Sigmoid colon (tissue), 7 donors: Measurements from ENCODE around the gene SLC15A3. TPM values are rescaled to one million over a fixed set of nuclear protein-coding genes. Genes with fewer than 3 reads are reported as not detected.

ENCODE experiments used
- DNase-seq: peaks from one replicate; pipeline ENCODE4 v3.0.0-alpha.2; 2019
- H3K27ac ChIP-seq, 4 donors: fragments of 200-600 bp; sonication (generic); one replicate each; pipeline ENCODE4 v1.5.1; 2016 to 2019; ENCODE audit warnings: mild to moderate bottlenecking in 1 of 4
- H3K27me3 ChIP-seq, 3 donors: fragments of 200-600 bp; sonication (generic); one replicate each; pipeline ENCODE4 v1.5.1; 2019; ENCODE audit warnings: mild to moderate bottlenecking in 1 of 3
- H3K36me3 ChIP-seq, 4 donors: fragments of 200-600 bp; sonication (generic); one replicate each; pipeline ENCODE4 v1.5.1; 2016 to 2019
- H3K4me1 ChIP-seq, 4 donors: fragments of 200-600 bp; sonication (generic); one replicate each; pipeline ENCODE4 v1.5.1; 2017 to 2019
- H3K4me3 ChIP-seq, 4 donors: fragments of 200-600 bp; sonication (generic); one replicate each; pipeline ENCODE4 v1.5.1; 2017 to 2019; ENCODE audit warnings: mild to moderate bottlenecking in 2 of 4, moderate library complexity in 1 of 4
- H3K9me3 ChIP-seq, 4 donors: fragments of 200-600 bp in 3 of 4; sonication (generic) in 3 of 4; one replicate each; pipeline versions ENCODE4 v1.5.1 to v1.6.1; 2013 to 2019
- CTCF ChIP-seq, 4 experiments: fragments of 450-650 bp in 3 of 4; fragments of 200-600 bp in 1 of 4; IDR thresholded peaks; one replicate each; pipeline ENCODE4 v1.5.1; 2016 to 2019; ENCODE audit warnings: antibody characterized with exemption in 4 of 4, mild to moderate bottlenecking in 3 of 4, moderate library complexity in 2 of 4
- EP300 ChIP-seq, 4 donors: sonication (generic); formaldehyde crosslinking; IDR thresholded peaks; one replicate each; pipeline ENCODE4 v1.6.1; 2017; ENCODE audit warnings: antibody characterized with exemption in 4 of 4
- POLR2A ChIP-seq, 2 donors: fragments of 450-650 bp; IDR thresholded peaks; one replicate each; pipeline ENCODE4 v1.6.1; 2016; ENCODE audit warnings: antibody characterized with exemption in 2 of 2, mild to moderate bottlenecking in 2 of 2, moderate library complexity in 2 of 2
- POLR2AphosphoS5 ChIP-seq, 4 donors: sonication (generic); formaldehyde crosslinking; IDR thresholded peaks; one replicate each; pipeline ENCODE4 v1.6.1; 2017; ENCODE audit warnings: antibody characterized with exemption in 4 of 4
- WGBS, 2 donors: extraction: QIAGEN DNeasy Blood & Tissue Kit; methylation state at CpG; one replicate each; pipeline ENCODE4 v1.1.7; 2013; 5-methylcytosine and 5-hydroxymethylcytosine counted together
- intact Hi-C: fragments of 100-400 bp; cut with DNase I; formaldehyde crosslinking; loops from one replicate; pipeline ENCODE4 v1.15.1; 2023
- polyA plus RNA-seq, 3 donors: library from polyadenylated mRNA; stranded (reverse); fragments of 200-250 nt; gene quantifications; one replicate each; pipeline ENCODE4 v1.2.3, GENCODE V29; 2013
- total RNA-seq, 4 donors: library from RNA; depleted of rRNA; stranded (reverse); fragments of >200 nt; gene quantifications; one replicate each; pipeline ENCODE4 v1.1.0, GENCODE V29; 2016
- donor health status: healthy with polysubstance abuse.
- donor health status: Bipolar disorder and iron deficiency.
- donor health status: healthy.

The SLC15A3 gene
- total and polyA plus RNA-seq, 7 donors = 12.8 to 43.9 (median 21.3) TPM

GRCh38 chr11:60931917-60932316, 20.1 kb downstream of the SLC15A3 start:
- 69 to 91% methylated on average over 9 of the region's 9 CpGs for WGBS, 2 donors
- no peaks in the 10 kb centered on the region for H3K36me3 ChIP-seq
- H3K27me3 ChIP-seq = no peaks in the 10 kb centered on the region
- no peak for DNase-seq
- TF ChIP-seq CTCF (IDR thresholded peaks at IDR 0.05) = no peak
- intact Hi-C loops = no loop called here
- peaks cover 0 to 5% (median 0%) of the 10 kb centered on the region in 4 donors for H3K4me1 ChIP-seq
- no peak overlapping the region for H3K27ac ChIP-seq
- H3K4me3 ChIP-seq = no peak overlapping the region
- no peaks in the 10 kb centered on the region for H3K9me3 ChIP-seq

- Histone ChIP-seq H3K27me3 (peaks cover 0 to 3% (median 0%) of the 10 kb centered on the region in 3 donors), H3K9me3 (no peaks in the 10 kb centered on the region), H3K4me3 (no peak overlapping the region), H3K4me1 (peaks cover 0 to 1% (median under 1%) of the 10 kb centered on the region in 4 donors), H3K27ac (no peak overlapping the region), H3K36me3 (no peaks in the 10 kb centered on the region)
- WGBS, 2 donors = 93 to 94% methylated on average over 4 of the region's 4 CpGs
- no peak for DNase-seq
- TF ChIP-seq POLR2A (IDR thresholded peaks at IDR 0.05) (no peak), POLR2AphosphoS5 (IDR thresholded peaks at IDR 0.05) (no peak), CTCF (IDR thresholded peaks at IDR 0.05) (no peak), EP300 (IDR thresholded peaks at IDR 0.05) (no peak)
- intact Hi-C loops = no loop called here
Measured at GRCh38 chr11:60930394-60930793, 21.6 kb downstream of the SLC15A3 start.

- intact Hi-C loops = no loop called here
- H3K36me3 ChIP-seq = no peaks in the 10 kb centered on the region
- H3K27ac ChIP-seq = no peak overlapping the region
- TF ChIP-seq POLR2A (IDR thresholded peaks at IDR 0.05) = no peak
- no peak for TF ChIP-seq CTCF (IDR thresholded peaks at IDR 0.05)
- TF ChIP-seq POLR2AphosphoS5 (IDR thresholded peaks at IDR 0.05) = no peak
- TF ChIP-seq EP300 (IDR thresholded peaks at IDR 0.05) = no peak
- WGBS, 2 donors = 81 to 84% methylated on average over 4 of the region's 4 CpGs
- H3K4me1 ChIP-seq = peaks cover 0 to 8% (median 6%) of the 10 kb centered on the region in 4 donors
- no peaks in the 10 kb centered on the region for H3K9me3 ChIP-seq
- H3K4me3 ChIP-seq = no peak overlapping the region
- H3K27me3 ChIP-seq = peaks cover 5 to 10% (median 6%) of the 10 kb centered on the region in 3 donors
- no peak for DNase-seq
Measured at GRCh38 chr11:60929764-60930163, 22.2 kb downstream of the SLC15A3 start.

GRCh38 chr11:60928563-60929001, 23.4 kb downstream of the SLC15A3 start:
- Histone ChIP-seq H3K9me3 (no peaks in the 10 kb centered on the region), H3K36me3 (peaks cover 0 to under 1% (median 0%) of the 10 kb centered on the region in 4 donors), H3K27ac (no peak overlapping the region), H3K27me3 (peaks cover 10 to 21% (median 10%) of the 10 kb centered on the region in 3 donors), H3K4me3 (no peak overlapping the region), H3K4me1 (peaks cover 0 to 19% (median 17%) of the 10 kb centered on the region in 4 donors)
- intact Hi-C loops = no loop called here
- TF ChIP-seq EP300 (IDR thresholded peaks at IDR 0.05) (no peak), CTCF (IDR thresholded peaks at IDR 0.05) (no peak), POLR2A (IDR thresholded peaks at IDR 0.05) (no peak), POLR2AphosphoS5 (IDR thresholded peaks at IDR 0.05) (no peak)
- DNase-seq = no peak
- 93 to 94% methylated on average over 20 of the region's 20 CpGs for WGBS, 2 donors

GRCh38 chr11:60927600-60927999, 24.4 kb downstream of the SLC15A3 start:
- Histone ChIP-seq H3K27me3 (peaks cover 10 to 22% (median 10%) of the 10 kb centered on the region in 3 donors), H3K4me1 (peaks cover 0 to 21% (median 18%) of the 10 kb centered on the region in 4 donors), H3K9me3 (no peaks in the 10 kb centered on the region), H3K27ac (no peak overlapping the region), H3K36me3 (peaks cover 0 to 11% (median 3%) of the 10 kb centered on the region in 4 donors), H3K4me3 (no peak overlapping the region)
- DNase-seq = no peak
- intact Hi-C loops = no loop called here
- TF ChIP-seq POLR2AphosphoS5 (IDR thresholded peaks at IDR 0.05) = no peak
- no peak for TF ChIP-seq CTCF (IDR thresholded peaks at IDR 0.05)
- TF ChIP-seq POLR2A (IDR thresholded peaks at IDR 0.05) = no peak
- no peak for TF ChIP-seq EP300 (IDR thresholded peaks at IDR 0.05)
- WGBS, 2 donors = 87 to 90% methylated on average over 16 of the region's 16 CpGs
